B cell (primary cell): ENCODE results near the gene TTC9C. TPM values are rescaled to one million over a fixed set of nuclear protein-coding genes. Genes with fewer than 3 reads are reported as not detected.

Experiments used
- ATAC-seq: fragments of 200-7000 bp; cut with Tn5 transposase; one replicate; pipeline ENCODE4 v1.10.0; 2021; ENCODE audit warnings: low read depth, mild to moderate bottlenecking, moderate number of reproducible peaks, moderate library complexity
- CTCF ChIA-PET: fragments of 350-600 bp; sonication (Branson Sonifier 250); formaldehyde crosslinking; loops from one replicate; lab custom pipeline; 2021; ENCODE audit warnings: antibody characterized with exemption, inconsistent platforms; lab: Charles Lee
- POLR2A ChIA-PET: fragments of 350-600 bp; sonication (Branson Sonifier 250); formaldehyde crosslinking; loops from one replicate; lab custom pipeline; 2021; ENCODE audit warnings: antibody characterized with exemption; lab: Charles Lee
- DNase-seq: peaks from one replicate; pipeline ENCODE4 v3.0.0; 2013
- H2AFZ ChIP-seq: 2 replicates; pipeline ENCODE4 v1.6.1; 2012; ENCODE audit warnings: mild to moderate bottlenecking, low read depth, low read length; ENCODE audit not compliant: insufficient read depth, poor library complexity, severe bottlenecking
- H3K27ac ChIP-seq, 2 donors: 1 replicate in 1 of 2; 2 replicates in 1 of 2; pipeline ENCODE4 v1.5.1; 2012 to 2013; ENCODE audit warnings: low read length in 2 of 2, mild to moderate bottlenecking in 2 of 2, moderate library complexity in 1 of 2
- H3K27me3 ChIP-seq, 4 experiments: fragments of 200-600 bp in 1 of 4; sonication (generic) in 1 of 4; replicated peaks in 1 of 4; 1 replicate in 2 of 4; 2 replicates in 2 of 4; pipeline versions ENCODE4 v1.6.1 to v1.7.0; 2013 to 2016; ENCODE audit warnings: low read length in 3 of 4, mild to moderate bottlenecking in 2 of 4, mixed read lengths in 1 of 4, moderate library complexity in 1 of 4; ENCODE audit not compliant: insufficient read depth in 4 of 4, control insufficient read depth in 3 of 4; ENCODE audit errors: control extremely low read depth in 1 of 4
- H3K36me3 ChIP-seq, 2 experiments: replicated peaks in 1 of 2; 1 replicate in 1 of 2; 2 replicates in 1 of 2; pipeline versions ENCODE4 v1.6.1 to v1.7.1; 2013; ENCODE audit warnings: low read length in 1 of 2; ENCODE audit not compliant: insufficient read depth in 2 of 2, control insufficient read depth in 1 of 2; ENCODE audit errors: control extremely low read depth in 1 of 2, extremely low read depth in 1 of 2
- H3K4me1 ChIP-seq, 2 donors: fragments of 200-600 bp in 1 of 2; sonication (generic) in 1 of 2; 1 replicate in 1 of 2; 2 replicates in 1 of 2; pipeline versions ENCODE4 v1.5.1 to v1.6.1; 2013 to 2017; ENCODE audit warnings: low read length in 2 of 2; ENCODE audit not compliant: control insufficient read depth in 2 of 2, insufficient read depth in 2 of 2
- H3K4me2 ChIP-seq: replicated peaks from 2 replicates; pipeline ENCODE3; 2012; ENCODE audit warnings: mild to moderate bottlenecking, low read depth, low read length; ENCODE audit not compliant: poor library complexity, severe bottlenecking
- H3K4me3 ChIP-seq, 5 experiments: fragments of 200-600 bp in 1 of 5; sonication (generic) in 1 of 5; 1 replicate in 3 of 5; 2 replicates in 2 of 5; pipeline versions ENCODE4 v1.5.1 to v1.7.0; 2011 to 2016; ENCODE audit warnings: low read length in 4 of 5, mild to moderate bottlenecking in 4 of 5, low read depth in 2 of 5, control low read depth in 1 of 5, moderate library complexity in 1 of 5; ENCODE audit not compliant: insufficient read depth in 1 of 5; ENCODE audit errors: control extremely low read depth in 1 of 5, extremely low read depth in 1 of 5
- H3K79me2 ChIP-seq: fragments of 200-600 bp; sonication (generic); one replicate; pipeline ENCODE4 v1.6.0; 2016; ENCODE audit warnings: low read length; ENCODE audit not compliant: control insufficient read depth, insufficient read depth
- H3K9ac ChIP-seq: fragments of 200-600 bp; sonication (generic); 2 replicates; pipeline ENCODE4 v1.6.1; 2017; ENCODE audit warnings: mild to moderate bottlenecking, low read length, moderate library complexity
- H3K9me3 ChIP-seq, 3 donors: one replicate each; pipeline versions ENCODE4 v1.6.1 to v1.7.1; 2013; ENCODE audit warnings: low read length in 2 of 3; ENCODE audit not compliant: control insufficient read depth in 2 of 3, insufficient read depth in 1 of 3; ENCODE audit errors: control extremely low read depth in 1 of 3
- H4K20me1 ChIP-seq: 2 replicates; pipeline ENCODE4 v1.6.0; 2012; ENCODE audit warnings: mild to moderate bottlenecking, low read length; ENCODE audit not compliant: insufficient read depth, control insufficient read depth, poor library complexity, severe bottlenecking
- H3K27ac Mint-ChIP-seq: one replicate; pipeline ENCODE4 v1.8.0; 2021; ENCODE audit warnings: mixed read lengths
- H3K27me3 Mint-ChIP-seq: one replicate; pipeline ENCODE4 v1.8.0; 2021; ENCODE audit warnings: mixed read lengths
- H3K4me1 Mint-ChIP-seq: one replicate; pipeline ENCODE4 v1.8.0; 2021; ENCODE audit warnings: mixed read lengths
- H3K4me3 Mint-ChIP-seq: one replicate; pipeline ENCODE4 v1.8.0; 2021; ENCODE audit warnings: mixed read lengths
- H3K9me3 Mint-ChIP-seq: one replicate; pipeline ENCODE4 v1.8.0; 2022; ENCODE audit warnings: mixed read lengths; ENCODE audit not compliant: insufficient read depth
- CTCF ChIP-seq: fragments of 200-600 bp; IDR thresholded peaks from one replicate; pipeline ENCODE4 v1.8.0; 2022; ENCODE audit warnings: antibody characterized with exemption, mild to moderate bottlenecking
- EZH2 ChIP-seq: IDR thresholded peaks from 2 replicates; pipeline ENCODE4 v1.6.1; 2012; ENCODE audit warnings: borderline replicate concordance, low read depth, mild to moderate bottlenecking, moderate library complexity, low read length; ENCODE audit not compliant: insufficient read depth, poor library complexity, severe bottlenecking
- WGBS: methylation state at CpG from one replicate; pipeline ENCODE4 v1.1.5; 2013; ENCODE audit warnings: missing lambda C conversion rate; ENCODE audit not compliant: insufficient coverage; 5-methylcytosine and 5-hydroxymethylcytosine counted together
- intact Hi-C: fragments of 100-400 bp; cut with micrococcal nuclease; formaldehyde crosslinking; loops from one replicate; pipeline ENCODE4 v1.10.0; 2022
- polyA plus RNA-seq: library from polyadenylated mRNA; depleted of rRNA; stranded (reverse); fragments of >200 nt; gene quantifications from 2 replicates; pipeline ENCODE4 v1.2.3, GENCODE V29; 2012
- total RNA-seq, 2 donors: library from RNA; stranded (reverse); fragments of 120-200 nt in 1 of 2; gene quantifications; 1 replicate in 1 of 2; 2 replicates in 1 of 2; pipeline versions ENCODE4 v1.2.3 to v1.2.4, GENCODE V29; 2013 to 2022

Gene TTC9C
- total and polyA plus RNA-seq, 2 donors (not counting 1 experiment from before 2014, with no cell fraction given), result 33.5 to 56.3 TPM

GRCh38 chr11:62705413-62705812, 22.9 kb upstream of the TTC9C start:
- H3K27me3 ChIP-seq, result no peaks in the 10 kb centered on the region
- peak overlapping the region; percentile 95 for H3K4me2 ChIP-seq
- peaks cover 0 to 3% of the 10 kb centered on the region in 2 experiments for H3K36me3 ChIP-seq
- H3K27me3 Mint-ChIP-seq, result no peaks in the 10 kb centered on the region
- peaks cover 22% of the 10 kb centered on the region for H3K79me2 ChIP-seq
- no peaks in the 10 kb centered on the region for H3K9me3 Mint-ChIP-seq
- peak overlapping the region; percentile 92 for H3K4me3 Mint-ChIP-seq
- H3K9ac ChIP-seq, result peak overlapping the region; percentile 83
- H3K4me1 Mint-ChIP-seq, result peaks cover 51% of the 10 kb centered on the region
- 76% methylated on average over 7 of the region's 7 CpGs for WGBS
- H3K9me3 ChIP-seq, result no peaks in the 10 kb centered on the region
- no peak for DNase-seq
- TF ChIP-seq CTCF, result no peak
- no peak for TF ChIP-seq EZH2
- CTCF ChIA-PET, result interaction anchor here (1.0 to 3.3 kb wide), 7 partner anchors 11 to 176 kb away, joined by 3 to 13 read pairs (median 4); partner anchors contain the start of genes SLC3A2, TUT1 and ZBTB3
- peak overlapping the region; percentile 61 to 91 for H3K27ac ChIP-seq
- H3K4me3 ChIP-seq, result peak overlapping the region; percentile 65 to 86 (median 69)
- no peak for ATAC-seq
- intact Hi-C loops, result loop anchor here (5.0 kb wide), 3 partner anchors 113 to 152 kb away; partner anchors contain the start of genes EEF1G and TUT1
- H3K4me1 ChIP-seq, result peaks cover 39 to 47% of the 10 kb centered on the region in 2 donors
- H3K27ac Mint-ChIP-seq, result peak overlapping the region; percentile 91
- H4K20me1 ChIP-seq, result no peaks in the 10 kb centered on the region
- POLR2A ChIA-PET, result interaction anchor here (0.8 to 6.5 kb wide), 5 partner anchors 22 to 135 kb away, joined by 3 to 66 read pairs (median 3); partner anchors contain the start of genes C11orf98, CSKMT, HNRNPUL2 and TTC9C
- H2AFZ ChIP-seq, result peak overlapping the region; percentile 86
